HG03280 (cell line): ENCODE results near the gene HOTAIR.

ENCODE experiments used
- ATAC-seq: cut with Tn5 transposase; IDR thresholded peaks from one replicate; pipeline ENCODE4 v1.9.1; 2021; ENCODE audit warnings: mild to moderate bottlenecking, moderate library complexity; ENCODE audit not compliant: unreplicated experiment

The HOTAIR gene

GRCh38 chr12:53974084-53975063 is at the start of gene HOTAIR:
Gene HOTAIR, minus strand, starts transcription at chr12:53974954.
- no peak for ATAC-seq

GRCh38 chr12:54024127-54024526 is 49.4 kb upstream of the HOTAIR start:
- no peak for ATAC-seq

- ATAC-seq = no peak
These were observed 48.5 kb upstream of the HOTAIR start for GRCh38 chr12:54022960-54023884.

- ATAC-seq = no peak
These were observed 46.8 kb upstream of the HOTAIR start for GRCh38 chr12:54021432-54022013.

GRCh38 chr12:54020591-54021405 is 46.0 kb upstream of the HOTAIR start:
- ATAC-seq = no peak

- no peak for ATAC-seq
These were observed 45.3 kb upstream of the HOTAIR start for GRCh38 chr12:54019924-54020590.

GRCh38 chr12:54019091-54019811 is 44.5 kb upstream of the HOTAIR start:
- no peak for ATAC-seq

- ATAC-seq = no peak
These were observed 43.8 kb upstream of the HOTAIR start for GRCh38 chr12:54018468-54018984.

- ATAC-seq = peak; percentile 78
These were observed 43.2 kb upstream of the HOTAIR start for GRCh38 chr12:54017878-54018467.

GRCh38 chr12:54017027-54017788 is 42.5 kb upstream of the HOTAIR start:
- ATAC-seq = peak; percentile 33

- no peak for ATAC-seq
These were observed 41.8 kb upstream of the HOTAIR start for GRCh38 chr12:54016478-54016964.

- no peak for ATAC-seq
These were observed 41.3 kb upstream of the HOTAIR start for GRCh38 chr12:54016051-54016450.

- ATAC-seq = no peak
These were observed 40.5 kb upstream of the HOTAIR start for GRCh38 chr12:54015018-54015931.

GRCh38 chr12:54014377-54015017 is 39.7 kb upstream of the HOTAIR start:
- no peak for ATAC-seq

GRCh38 chr12:54012631-54013409 is 38.1 kb upstream of the HOTAIR start:
- no peak for ATAC-seq
